PC-3 (cell line): ENCODE results near the gene CREBL2. TPM values are rescaled to one million over a fixed set of nuclear protein-coding genes. Genes with fewer than 3 reads are reported as not detected.
"Not testable (repeated sequence)": the region's sequence is repeated elsewhere in the genome, so short reads cannot be mapped to it uniquely, and the experiment has no call there.

Experiments used
- ATAC-seq: fragments of 200-7000 bp; cut with Tn5 transposase; 2 replicates; pipeline ENCODE4 v1.9.1; 2020; ENCODE audit warnings: mild to moderate bottlenecking, moderate library complexity
- BruUV-seq: library from RNA; stranded (reverse); fragments of 400-500 nt; replicated peaks from 2 replicates; lab custom pipeline; 2021; lab: Mats Ljungman, UMichigan
- CTCF ChIA-PET: fragments of 300-600 bp; sonication (Branson Sonifier 250); formaldehyde crosslinking; loops from one replicate; lab custom pipeline; 2022; ENCODE audit warnings: antibody characterized with exemption; lab: Charles Lee
- POLR2A ChIA-PET: fragments of 300-600 bp; sonication (Branson Sonifier 250); formaldehyde crosslinking; loops from one replicate; lab custom pipeline; 2022; ENCODE audit warnings: antibody characterized with exemption; ENCODE audit not compliant: unreplicated experiment; lab: Charles Lee
- DNase-seq: peaks from one replicate; pipeline ENCODE4 v3.0.0-alpha.2; 2015
- H2AFZ ChIP-seq: fragments of 300-600 bp; sonication (generic); 2 replicates; pipeline ENCODE4 v1.6.0; 2016; ENCODE audit warnings: antibody characterized with exemption, low read length
- H3F3A ChIP-seq: fragments of 300-600 bp; sonication (generic); one replicate; pipeline ENCODE4 v1.6.0; 2017; ENCODE audit warnings: antibody characterized with exemption, low read length, control low read depth, mild to moderate bottlenecking; ENCODE audit not compliant: unreplicated experiment
- H3K27ac ChIP-seq: fragments of 300-600 bp; sonication (generic); 2 replicates; pipeline ENCODE4 v1.5.1; 2016; ENCODE audit warnings: mild to moderate bottlenecking, low read length
- H3K27me3 ChIP-seq: fragments of 300-600 bp; sonication (generic); 2 replicates; pipeline ENCODE4 v1.6.1; 2016; ENCODE audit warnings: low read length, mixed read lengths
- H3K36me3 ChIP-seq: fragments of 300-600 bp; sonication (generic); 2 replicates; pipeline ENCODE4 v1.6.1; 2016; ENCODE audit warnings: low read depth, mixed run types, low read length, mixed read lengths
- H3K4me1 ChIP-seq: fragments of 300-600 bp; sonication (generic); 2 replicates; pipeline ENCODE4 v1.5.1; 2016; ENCODE audit warnings: low read length; ENCODE audit not compliant: insufficient read depth
- H3K4me2 ChIP-seq: fragments of 300-600 bp; sonication (generic); 2 replicates; pipeline ENCODE4 v1.6.0; 2016; ENCODE audit warnings: low read length
- H3K4me3 ChIP-seq: fragments of 300-600 bp; sonication (generic); 2 replicates; pipeline ENCODE4 v1.5.1; 2016; ENCODE audit warnings: mild to moderate bottlenecking, low read length, mixed read lengths
- H3K79me2 ChIP-seq: fragments of 300-600 bp; sonication (generic); 2 replicates; pipeline ENCODE4 v1.6.1; 2017; ENCODE audit warnings: low read length, mixed read lengths
- H3K9ac ChIP-seq: fragments of 300-600 bp; sonication (generic); 2 replicates; pipeline ENCODE4 v1.6.0; 2016; ENCODE audit warnings: mild to moderate bottlenecking, low read length
- H3K9me2 ChIP-seq: fragments of 300-600 bp; sonication (generic); replicated peaks from 2 replicates; pipeline ENCODE4 v1.6.1; 2016; ENCODE audit warnings: mixed run types, low read length, mixed read lengths
- H3K9me3 ChIP-seq: fragments of 300-600 bp; sonication (generic); 2 replicates; pipeline ENCODE4 v1.6.1; 2016; ENCODE audit warnings: low read length, mixed read lengths
- H4K20me1 ChIP-seq: fragments of 300-600 bp; sonication (generic); 2 replicates; pipeline ENCODE4 v1.6.1; 2016; ENCODE audit warnings: low read length, mixed read lengths
- EZH2 ChIP-seq: fragments of 300-600 bp; sonication (generic); IDR thresholded peaks from one replicate; pipeline ENCODE4 v1.6.1; 2017; ENCODE audit warnings: antibody characterized with exemption, mild to moderate bottlenecking, low read length; ENCODE audit not compliant: unreplicated experiment
- EZH2phosphoT487 ChIP-seq: fragments of 300-600 bp; sonication (generic); IDR thresholded peaks from 2 replicates; pipeline ENCODE4 v1.6.1; 2018; ENCODE audit warnings: mild to moderate bottlenecking, antibody characterized with exemption, low read length, borderline replicate concordance
- intact Hi-C: fragments of 100-400 bp; cut with micrococcal nuclease; formaldehyde crosslinking; loops from 2 replicates; pipeline ENCODE4 v1.9.0; 2023
- total RNA-seq: library from RNA; depleted of rRNA; stranded (reverse); fragments of >200 nt; gene quantifications from 2 replicates; pipeline ENCODE4 v1.2.3, GENCODE V29; 2014
- TF ChIP-seq, protein P1 (sequence below): fragments of 300-600 bp; sonication (generic); conservative IDR thresholded peaks from 2 replicates; pipeline ENCODE4 v1.5.1; 2017; ENCODE audit warnings: antibody characterized with exemption, low read depth, mild to moderate bottlenecking, low read length

CREBL2 gene
- total RNA-seq, 1 experiment from 2014 or later: 14.2 TPM

DNA sequence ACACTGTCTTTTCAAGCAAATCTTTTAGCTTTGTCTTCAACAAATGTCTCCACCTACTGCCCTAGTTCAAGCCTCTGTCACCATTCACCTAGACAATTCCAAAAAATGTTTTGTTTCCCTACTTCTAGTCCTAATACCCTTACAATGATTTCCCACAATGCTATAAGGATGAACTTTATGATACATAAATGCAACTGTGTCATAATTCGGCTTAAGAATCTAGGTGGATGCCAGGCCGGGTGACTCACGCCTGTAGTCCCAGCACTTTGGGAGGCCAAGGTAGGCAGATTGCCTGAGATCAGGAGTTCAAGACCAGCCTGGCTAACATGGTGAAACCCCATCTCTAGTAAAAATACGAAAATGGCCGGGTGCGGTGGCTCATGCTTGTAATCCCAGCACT is 20.7 kb upstream of the CREBL2 start:
- BruUV-seq: no TSS peak
- no peaks in the 10 kb centered on the region for H3K36me3 ChIP-seq
- H3K9ac ChIP-seq: no peak overlapping the region
- no peaks in the 10 kb centered on the region for H3K79me2 ChIP-seq
- peak; percentile 30 for DNase-seq
- no peak for TF ChIP-seq EZH2
- TF ChIP-seq, protein P1, sequence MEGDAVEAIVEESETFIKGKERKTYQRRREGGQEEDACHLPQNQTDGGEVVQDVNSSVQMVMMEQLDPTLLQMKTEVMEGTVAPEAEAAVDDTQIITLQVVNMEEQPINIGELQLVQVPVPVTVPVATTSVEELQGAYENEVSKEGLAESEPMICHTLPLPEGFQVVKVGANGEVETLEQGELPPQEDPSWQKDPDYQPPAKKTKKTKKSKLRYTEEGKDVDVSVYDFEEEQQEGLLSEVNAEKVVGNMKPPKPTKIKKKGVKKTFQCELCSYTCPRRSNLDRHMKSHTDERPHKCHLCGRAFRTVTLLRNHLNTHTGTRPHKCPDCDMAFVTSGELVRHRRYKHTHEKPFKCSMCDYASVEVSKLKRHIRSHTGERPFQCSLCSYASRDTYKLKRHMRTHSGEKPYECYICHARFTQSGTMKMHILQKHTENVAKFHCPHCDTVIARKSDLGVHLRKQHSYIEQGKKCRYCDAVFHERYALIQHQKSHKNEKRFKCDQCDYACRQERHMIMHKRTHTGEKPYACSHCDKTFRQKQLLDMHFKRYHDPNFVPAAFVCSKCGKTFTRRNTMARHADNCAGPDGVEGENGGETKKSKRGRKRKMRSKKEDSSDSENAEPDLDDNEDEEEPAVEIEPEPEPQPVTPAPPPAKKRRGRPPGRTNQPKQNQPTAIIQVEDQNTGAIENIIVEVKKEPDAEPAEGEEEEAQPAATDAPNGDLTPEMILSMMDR: no peak
- no peak for TF ChIP-seq EZH2phosphoT487
- H3K9me2 ChIP-seq: no peaks in the 10 kb centered on the region
- no peaks in the 10 kb centered on the region for H3K27me3 ChIP-seq
- H3K4me1 ChIP-seq: peaks cover 36% of the 10 kb centered on the region
- POLR2A ChIA-PET: no interaction called here
- no peaks in the 10 kb centered on the region for H4K20me1 ChIP-seq
- no peak overlapping the region for H2AFZ ChIP-seq
- no peak overlapping the region for H3K4me3 ChIP-seq
- H3K9me3 ChIP-seq: no peaks in the 10 kb centered on the region
- no peak overlapping the region for H3K27ac ChIP-seq
- intact Hi-C loops: no loop called here
- ATAC-seq: no peak
- CTCF ChIA-PET: no interaction called here
- no peaks in the 10 kb centered on the region for H3F3A ChIP-seq
- H3K4me2 ChIP-seq: no peak overlapping the region

DNA sequence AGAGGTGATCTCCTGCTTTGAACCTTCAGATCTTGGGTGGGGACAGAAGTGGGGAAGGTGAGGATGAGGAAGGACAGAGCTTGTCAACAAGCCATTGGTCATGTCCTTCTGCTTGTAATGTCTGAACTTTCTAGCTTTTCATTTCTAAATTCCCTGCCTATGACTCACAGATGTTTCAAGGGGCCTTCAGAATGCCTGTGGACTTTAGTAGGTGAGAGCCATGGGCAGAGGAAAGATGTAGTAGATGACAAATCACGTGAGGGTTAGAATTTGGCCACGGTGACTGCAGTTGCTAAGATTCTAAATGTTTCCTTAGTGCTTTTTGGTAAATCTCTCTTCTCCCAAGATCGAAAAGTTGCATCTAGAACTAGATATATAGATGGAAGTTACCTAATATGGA is 18.7 kb upstream of the CREBL2 start:
- BruUV-seq: no TSS peak
- ChIA-PET POLR2A (no interaction called here), CTCF (no interaction called here)
- no peaks in the 10 kb centered on the region for H4K20me1 ChIP-seq
- H3K4me2 ChIP-seq: peak overlapping the region; percentile 31; the same call in 1 of the 2 replicates
- H3F3A ChIP-seq: no peaks in the 10 kb centered on the region
- DNase-seq: peak; percentile 62
- peaks cover 17% of the 10 kb centered on the region for H3K4me1 ChIP-seq
- H3K36me3 ChIP-seq: no peaks in the 10 kb centered on the region
- intact Hi-C loops: no loop called here
- no peak for TF ChIP-seq EZH2
- TF ChIP-seq EZH2phosphoT487: no peak
- TF ChIP-seq, protein P1: no peak
- no peak overlapping the region for H3K4me3 ChIP-seq
- H3K9me3 ChIP-seq: no peaks in the 10 kb centered on the region
- H3K27me3 ChIP-seq: no peaks in the 10 kb centered on the region
- no peak overlapping the region for H3K9ac ChIP-seq
- peak overlapping the region; percentile 20; the same call in 1 of the 2 replicates for H3K27ac ChIP-seq
- peak; percentile 37; the same call in 1 of the 2 replicates for ATAC-seq
- H3K9me2 ChIP-seq: no peaks in the 10 kb centered on the region
- H2AFZ ChIP-seq: peak overlapping the region; percentile 59
- H3K79me2 ChIP-seq: no peaks in the 10 kb centered on the region

DNA sequence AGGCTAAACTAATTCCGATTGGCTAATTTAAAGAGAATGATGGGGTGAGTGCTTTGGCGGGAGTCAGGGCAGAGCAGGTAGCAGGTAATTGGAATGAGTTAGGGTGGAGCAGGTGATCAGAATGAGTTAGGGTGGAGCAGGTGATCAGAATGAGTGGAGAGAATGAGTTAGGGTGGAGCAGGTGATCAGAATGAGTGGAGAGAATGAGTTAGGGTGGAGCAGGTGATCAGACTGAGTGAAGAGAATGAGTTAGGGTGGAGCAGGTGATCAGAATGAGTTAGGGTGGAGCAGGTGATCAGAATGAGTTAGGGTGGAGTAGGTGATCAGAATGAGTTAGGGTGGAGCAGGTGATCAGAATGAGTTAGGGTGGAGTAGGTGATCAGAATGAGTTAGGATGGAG is 15.7 kb upstream of the CREBL2 start:
- H4K20me1 ChIP-seq, H3K27me3 ChIP-seq, H3K4me3 ChIP-seq, H3K9me3 ChIP-seq, BruUV-seq, H3K9ac ChIP-seq, ATAC-seq, H3K27ac ChIP-seq, CTCF ChIA-PET, H3K36me3 ChIP-seq, POLR2A ChIA-PET, H3F3A ChIP-seq, intact Hi-C loops, H2AFZ ChIP-seq, H3K79me2 ChIP-seq, H3K4me2 ChIP-seq, H3K9me2 ChIP-seq, DNase-seq: not testable (repeated sequence)
- peaks cover 26% of the 10 kb centered on the region for H3K4me1 ChIP-seq

DNA sequence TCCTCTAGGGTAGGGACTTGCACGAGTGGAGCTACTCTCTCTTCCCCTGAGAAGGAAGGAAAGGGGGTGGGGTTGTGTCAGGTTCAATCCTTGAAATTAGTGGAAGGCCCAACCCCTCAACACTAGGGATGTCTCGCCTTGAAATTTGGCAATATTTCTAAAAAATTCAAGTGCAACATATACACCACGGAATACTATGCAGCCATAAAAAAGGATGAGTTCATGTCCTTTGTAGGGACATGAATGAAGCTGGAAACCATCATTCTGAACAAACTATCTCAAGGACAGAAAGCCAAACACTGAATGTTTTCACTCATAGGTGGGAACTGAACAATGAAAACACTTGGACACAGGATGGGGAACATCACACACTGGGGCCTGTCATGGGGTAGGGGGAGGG is 15.1 kb upstream of the CREBL2 start:
- H2AFZ ChIP-seq, H3K9me2 ChIP-seq, H3K9ac ChIP-seq, H3K79me2 ChIP-seq, ATAC-seq, H3K9me3 ChIP-seq, POLR2A ChIA-PET, intact Hi-C loops, DNase-seq, H3K27me3 ChIP-seq, H3K4me2 ChIP-seq, H3F3A ChIP-seq, H3K36me3 ChIP-seq, BruUV-seq, H3K4me3 ChIP-seq, H4K20me1 ChIP-seq, CTCF ChIA-PET, H3K27ac ChIP-seq: not testable (repeated sequence)
- H3K4me1 ChIP-seq: peaks cover 26% of the 10 kb centered on the region
